NB4 (cell line): ENCODE data around the gene B4GALT5.

Source experiments
- CTCF ChIP-seq: IDR thresholded peaks from one replicate; pipeline ENCODE4 v1.5.1; 2012; ENCODE audit warnings: low read depth, low read length
- MYC ChIP-seq: IDR thresholded peaks from 2 replicates; pipeline ENCODE4 v1.6.1; 2011; ENCODE audit warnings: low read depth, low read length
- POLR2A ChIP-seq: IDR thresholded peaks from 2 replicates; pipeline ENCODE4 v1.6.1; 2011; ENCODE audit warnings: mild to moderate bottlenecking; ENCODE audit not compliant: insufficient read length; ENCODE audit errors: extremely low read depth

DNA sequence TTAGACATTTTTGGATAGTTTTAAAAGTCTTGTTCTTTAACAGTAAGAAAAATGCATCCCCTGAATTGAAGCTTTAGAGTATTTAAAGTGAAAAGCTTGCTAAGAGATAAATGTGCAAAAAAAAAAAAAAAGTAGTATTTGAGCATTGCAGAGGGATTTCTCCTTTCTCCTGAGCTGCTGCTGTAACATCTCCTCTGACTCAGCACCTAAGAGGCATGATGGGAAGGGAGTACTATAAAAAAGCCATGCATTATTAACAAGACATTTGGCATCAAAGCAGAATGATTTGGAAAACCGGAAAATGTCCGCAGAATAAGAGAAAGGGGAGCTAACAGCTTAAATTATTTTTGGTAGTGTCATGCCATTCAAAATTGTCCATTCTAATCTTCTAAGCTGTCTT, 27.9 kb downstream of the B4GALT5 start:
- TF ChIP-seq POLR2A (no peak), CTCF (no peak), MYC (no peak)
